Astrocyte of the cerebellum (primary cell): ENCODE results near the gene OPN4.

Experiments used
- DNase-seq: peaks from one replicate; pipeline ENCODE4 v3.0.0-alpha.2; 2011; ENCODE audit warnings: low read depth
- H3K4me3 ChIP-seq: 2 replicates; pipeline ENCODE4 v1.5.1; 2011; ENCODE audit warnings: mild to moderate bottlenecking, low read depth, low read length, moderate library complexity
- CTCF ChIP-seq: IDR thresholded peaks from 2 replicates; pipeline ENCODE4 v1.5.1; 2012; ENCODE audit warnings: low read length, low read depth, moderate library complexity, mild to moderate bottlenecking; ENCODE audit errors: missing control alignments
- in situ Hi-C: cut with HindIII; loops from 2 replicates; pipeline ENCODE4 v1.10.0; 2017; ENCODE audit warnings: low sequenced_read_pairs

The OPN4 gene

GRCh38 chr10:86677374-86677773, 23.0 kb downstream of the OPN4 start:
- DNase-seq: no peak
- H3K4me3 ChIP-seq: no peak overlapping the region
- no peak for TF ChIP-seq CTCF
- in situ Hi-C loops: no loop called here

GRCh38 chr10:86678999-86679792, 24.8 kb downstream of the OPN4 start:
- no peak for TF ChIP-seq CTCF
- in situ Hi-C loops: no loop called here
- no peak for DNase-seq
- H3K4me3 ChIP-seq: no peak overlapping the region

GRCh38 chr10:86681047-86681446, 26.7 kb downstream of the OPN4 start:
- DNase-seq: no peak
- no peak for TF ChIP-seq CTCF
- in situ Hi-C loops: no loop called here
- H3K4me3 ChIP-seq: no peak overlapping the region

GRCh38 chr10:86681722-86682386, 27.5 kb downstream of the OPN4 start:
- no peak overlapping the region for H3K4me3 ChIP-seq
- DNase-seq: no peak
- in situ Hi-C loops: no loop called here
- no peak for TF ChIP-seq CTCF

- H3K4me3 ChIP-seq: no peak overlapping the region
- in situ Hi-C loops: no loop called here
- no peak for TF ChIP-seq CTCF
- no peak for DNase-seq
Measured at GRCh38 chr10:86682675-86683074, 28.3 kb downstream of the OPN4 start.

GRCh38 chr10:86684331-86685097, 30.2 kb downstream of the OPN4 start:
- peak; percentile 19 for TF ChIP-seq CTCF
- in situ Hi-C loops: no loop called here
- DNase-seq: no peak
- no peak overlapping the region for H3K4me3 ChIP-seq
